Measurements from ENCODE around the gene C15orf61.

The C15orf61 gene

GRCh38 chr15:67512933-67513714, 7.8 kb upstream of the C15orf61 start:
- DNase-seq (ENCODE audit: low spot score) = peak; percentile 35

GRCh38 chr15:67515090-67515489, 5.8 kb upstream of the C15orf61 start:
- no peak for DNase-seq (ENCODE audit: low spot score)

GRCh38 chr15:67515557-67515956, 5.4 kb upstream of the C15orf61 start:
- DNase-seq (ENCODE audit: low spot score) = no peak

DNA sequence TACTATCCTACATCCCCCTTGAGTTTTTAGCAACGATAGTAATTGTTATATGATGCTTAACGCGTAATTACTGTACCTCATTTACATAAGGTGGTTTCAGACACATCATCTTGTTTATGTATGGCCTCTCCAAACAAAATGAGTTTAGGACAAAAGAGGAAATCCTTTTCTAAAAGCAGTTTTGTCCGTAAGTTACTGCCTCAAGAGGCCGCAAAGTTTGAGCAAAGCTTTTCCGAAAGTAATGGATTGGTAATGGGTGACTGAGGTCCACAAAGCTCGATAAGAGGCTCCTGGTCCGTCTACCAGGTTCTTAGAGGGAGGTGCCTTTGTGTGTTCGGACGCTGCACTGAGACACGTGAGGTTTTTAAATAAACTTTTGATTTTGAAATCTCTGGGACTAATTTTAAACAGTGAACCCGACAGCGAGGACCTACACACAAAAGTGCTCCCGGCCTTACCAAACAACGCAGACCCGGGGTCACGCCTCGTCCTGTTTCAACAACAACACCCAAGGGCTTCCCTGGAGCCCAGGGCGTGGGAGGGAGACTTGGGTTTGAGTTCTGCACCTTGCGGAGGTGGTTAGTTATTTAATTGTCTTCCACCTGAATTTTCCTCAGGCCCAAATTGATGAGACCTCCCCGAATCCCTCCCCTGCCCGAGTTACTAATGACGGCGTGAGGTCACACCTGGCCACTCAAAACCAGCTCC, 456 bp upstream of the C15orf61 start:
- no peak for DNase-seq (ENCODE audit: low spot score)

GRCh38 chr15:67521783-67522568, 1.0 kb downstream of the C15orf61 start:
- DNase-seq (ENCODE audit: low spot score) = peak; percentile 76

- DNase-seq (ENCODE audit: low spot score) = peak; percentile 39
Measured at GRCh38 chr15:67523330-67523729, 2.4 kb downstream of the C15orf61 start.

DNA sequence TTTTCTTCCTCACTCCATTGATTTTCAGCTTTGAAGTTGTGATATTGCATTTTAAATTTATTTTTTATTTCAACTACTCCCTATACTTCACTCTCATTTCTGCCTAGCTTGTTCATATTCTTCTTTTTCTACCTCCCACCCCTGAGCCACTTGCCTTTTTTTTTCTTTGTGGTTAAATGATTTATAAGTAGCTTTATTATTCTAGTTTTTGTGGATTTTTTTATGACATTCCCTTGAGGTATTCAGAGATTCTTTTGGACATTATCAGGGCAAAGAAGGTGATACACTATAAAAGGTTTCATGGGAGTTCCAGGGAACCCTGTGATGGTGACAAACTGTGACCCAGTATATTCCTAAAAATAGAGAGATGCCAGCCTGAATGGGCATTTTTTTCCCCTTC, 3.3 kb downstream of the C15orf61 start:
- DNase-seq (ENCODE audit: low spot score) = no peak

DNA sequence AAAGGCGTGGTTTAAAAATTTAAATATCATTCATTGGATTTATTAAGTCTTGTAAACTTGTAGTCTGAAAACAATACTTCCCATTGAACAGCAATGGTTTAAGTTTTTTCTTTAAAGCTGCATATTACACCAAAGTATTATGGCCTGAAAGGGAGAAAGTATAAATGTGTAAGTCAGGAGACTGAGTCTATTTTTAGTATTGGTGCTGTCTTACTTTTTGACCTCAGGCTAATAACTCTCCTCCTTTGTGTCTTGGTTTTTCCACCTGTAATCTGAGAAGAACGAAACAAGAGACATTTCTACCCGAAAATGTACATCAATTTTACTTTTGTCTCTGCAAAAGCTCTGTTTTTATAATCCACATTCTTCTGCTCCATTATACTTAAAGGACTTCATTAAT, 7.6 kb downstream of the C15orf61 start:
- no peak for DNase-seq (ENCODE audit: low spot score)

DNA sequence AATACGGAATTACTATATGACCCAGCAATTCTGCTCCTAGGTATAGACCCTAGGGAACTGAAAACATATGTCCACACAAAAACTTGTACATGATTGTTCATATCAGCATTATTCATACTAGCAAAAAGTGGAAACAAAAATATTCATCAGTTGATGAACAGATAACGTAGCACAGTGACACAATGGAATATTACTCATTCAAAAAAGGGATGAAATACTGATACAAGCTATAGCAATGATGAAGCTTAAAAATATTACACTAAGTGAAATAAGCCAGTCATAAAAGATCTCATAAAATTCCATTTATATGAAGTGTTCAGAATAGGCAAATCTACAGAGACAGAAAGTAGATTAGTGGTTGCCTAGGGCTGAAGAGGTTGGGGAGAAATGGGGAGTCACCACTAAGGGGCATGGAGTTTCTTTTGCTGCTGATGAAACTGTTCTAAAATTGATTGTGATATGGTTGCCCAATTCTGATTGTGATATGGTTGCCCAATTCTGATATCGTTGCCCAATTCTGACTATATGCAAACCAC, 10.5 kb downstream of the C15orf61 start:
- DNase-seq (ENCODE audit: low spot score) = no peak

- no peak for DNase-seq (ENCODE audit: low spot score)
Measured at GRCh38 chr15:67533873-67534272, 12.9 kb downstream of the C15orf61 start.

DNA sequence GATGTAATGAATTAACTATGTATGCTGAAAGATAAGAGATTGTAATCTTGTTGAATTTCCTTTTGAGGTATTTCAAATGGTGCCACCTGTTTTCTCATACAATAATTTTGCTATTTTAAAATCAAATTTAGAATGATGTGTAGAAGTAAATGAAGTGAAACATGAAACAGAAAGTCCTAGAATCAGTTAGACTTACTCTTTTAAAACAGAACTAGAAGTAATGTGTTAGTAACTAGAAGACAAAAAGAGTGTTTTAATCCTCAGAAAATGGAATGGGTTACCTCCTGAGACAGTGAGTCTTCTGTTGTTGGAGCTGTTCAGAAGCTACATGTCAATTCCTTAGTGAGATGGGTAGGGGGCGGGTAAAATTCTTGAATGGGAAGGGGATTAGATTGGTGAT, 13.4 kb downstream of the C15orf61 start:
- no peak for DNase-seq (ENCODE audit: low spot score)

DNA sequence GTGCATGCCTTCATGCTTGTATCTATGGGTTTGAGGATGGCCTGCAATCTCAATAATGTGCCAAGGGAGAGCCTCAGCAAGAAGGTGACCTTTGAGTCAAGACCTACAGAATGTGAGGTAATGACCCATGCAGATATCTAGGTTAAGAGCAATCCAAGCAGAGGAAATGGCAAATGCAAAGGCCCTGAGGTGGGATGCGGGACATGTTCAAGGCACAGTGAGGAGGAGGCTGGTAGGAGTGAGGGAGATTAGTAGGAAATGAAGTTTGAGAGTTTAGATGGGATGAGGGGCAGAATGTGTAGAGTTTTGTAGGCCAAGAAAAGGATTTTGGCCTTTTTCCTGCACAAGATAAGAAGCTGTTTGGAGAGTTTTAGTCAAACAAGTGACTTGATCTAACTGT, 16.8 kb downstream of the C15orf61 start:
- DNase-seq (ENCODE audit: low spot score) = no peak

DNA sequence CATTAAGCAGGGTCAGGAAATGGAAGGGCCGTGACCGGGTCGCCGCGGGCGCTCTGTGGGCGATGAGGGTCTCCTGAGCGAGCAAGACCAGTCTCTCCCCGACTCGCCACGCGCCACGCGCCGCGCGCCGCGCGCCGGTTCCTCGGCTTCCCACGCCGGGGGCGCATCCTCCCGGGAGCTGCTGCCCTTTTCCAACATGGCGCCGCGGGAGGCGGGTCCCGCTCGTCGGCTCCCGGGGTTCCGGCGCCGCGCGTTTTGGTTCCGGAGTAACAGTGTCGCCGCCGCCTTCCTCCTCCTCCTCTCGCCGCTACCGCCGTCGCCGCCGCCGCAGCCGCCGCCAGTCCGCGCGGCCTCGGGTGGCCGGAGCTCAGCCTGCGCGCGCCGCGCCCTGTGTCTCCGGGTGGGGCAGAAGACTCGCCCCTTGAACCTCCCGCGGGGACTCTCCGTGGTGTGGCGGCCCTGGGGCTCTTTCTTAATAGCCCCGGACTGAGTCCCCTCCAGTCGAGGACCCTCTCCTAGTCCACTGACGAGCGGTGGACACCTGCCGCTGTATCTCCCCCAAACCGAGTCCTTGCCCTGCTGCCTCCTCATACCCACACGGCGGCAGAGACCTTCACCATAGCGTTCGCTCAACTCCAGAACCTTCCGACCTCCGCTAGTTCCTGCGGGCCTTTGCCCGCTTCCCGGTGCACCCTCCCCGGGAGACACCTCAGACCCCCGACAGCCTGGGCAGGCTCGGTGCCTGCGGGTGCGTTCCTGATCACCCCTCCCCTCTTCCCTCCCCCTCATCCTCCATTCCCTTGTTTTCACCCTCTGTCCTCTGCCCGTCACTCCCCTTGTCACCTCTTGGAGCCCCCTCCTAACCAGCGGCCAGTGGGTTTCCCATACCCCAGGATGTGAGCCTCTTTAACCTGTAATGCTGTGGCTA, 21.8 kb downstream of the C15orf61 start, which contains the start of gene MAP2K5:
Gene MAP2K5 (plus strand): TSS at position 284 of the 928 bp plus-strand sequence. CDS start 633 bp downstream, at position 917.
- DNase-seq (ENCODE audit: low spot score) = peak; percentile 81

GRCh38 chr15:67543348-67543718, 22.4 kb downstream of the C15orf61 start:
- peak; percentile 46 for DNase-seq (ENCODE audit: low spot score)

DNA sequence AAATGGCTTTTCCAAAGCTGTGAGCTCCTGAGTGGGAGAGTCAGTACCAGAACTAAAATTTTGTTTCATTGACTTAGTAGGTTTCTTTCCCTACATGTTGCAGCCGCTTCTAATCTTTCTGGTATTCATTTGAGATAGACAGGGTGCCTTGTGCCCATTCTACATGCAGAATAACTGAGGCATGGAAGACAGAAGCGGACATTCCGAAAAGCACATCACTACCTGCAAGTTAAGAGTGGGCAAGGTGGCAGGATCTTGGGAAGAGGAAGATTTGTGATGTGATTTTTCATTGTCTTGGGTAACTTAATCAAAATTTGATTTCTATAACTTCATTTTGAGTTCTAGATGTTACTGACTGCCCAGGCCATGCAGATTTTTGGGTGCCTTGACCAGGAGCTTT, 23.5 kb downstream of the C15orf61 start:
- no peak for DNase-seq (ENCODE audit: low spot score)

GRCh38 chr15:67545864-67546263, 24.9 kb downstream of the C15orf61 start:
- no peak for DNase-seq (ENCODE audit: low spot score)

GRCh38 chr15:67547064-67547463, 26.1 kb downstream of the C15orf61 start:
- no peak for DNase-seq (ENCODE audit: low spot score)

GRCh38 chr15:67547836-67548235, 26.9 kb downstream of the C15orf61 start:
- DNase-seq (ENCODE audit: low spot score) = peak; percentile 37

GRCh38 chr15:67548236-67548852, 27.4 kb downstream of the C15orf61 start:
- DNase-seq (ENCODE audit: low spot score) = no peak

DNA sequence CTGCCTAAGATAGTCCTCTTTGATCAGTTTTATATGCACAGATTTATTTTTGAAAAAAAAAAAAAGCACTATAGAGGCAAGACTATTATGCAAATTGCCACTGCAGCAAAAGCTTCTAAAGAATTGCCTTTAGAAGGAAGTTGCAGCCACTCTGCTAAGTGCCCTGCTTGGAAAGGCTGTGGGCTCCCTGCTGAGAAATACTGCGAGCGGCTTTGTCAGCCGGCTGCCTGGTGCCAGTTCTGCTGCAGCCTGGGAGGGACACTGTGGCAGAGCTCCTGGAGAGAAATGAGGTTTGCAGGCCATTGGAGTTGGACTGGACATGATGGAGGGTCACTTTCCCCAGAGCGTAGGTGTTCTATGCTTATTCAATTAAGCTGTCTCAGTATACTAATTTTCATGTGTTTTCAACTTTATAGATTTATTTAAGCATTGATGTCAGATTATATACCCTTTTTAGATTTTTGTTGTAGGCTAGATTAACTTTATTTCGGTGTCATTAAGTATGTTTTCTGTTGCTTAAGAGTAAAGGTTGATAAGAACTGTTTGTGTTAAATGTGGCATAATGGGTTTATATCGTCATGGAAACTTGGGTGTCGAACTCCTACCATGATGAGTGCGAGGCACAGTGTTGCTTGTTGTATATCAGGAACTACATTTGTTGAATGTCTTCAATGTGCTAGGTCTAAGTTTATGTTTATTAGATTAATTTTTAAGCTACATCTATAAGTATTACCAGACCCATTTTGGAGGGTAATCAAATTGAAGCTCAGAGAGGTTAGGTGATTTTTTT, 28.1 kb downstream of the C15orf61 start:
- DNase-seq (ENCODE audit: low spot score) = peak; percentile 85
